OCI-M1 (cell line): ENCODE measurements around the gene SCRT2.

Source experiments
- DNase-seq: peaks from one replicate; lab custom pipeline; 2025; lab: John Stamatoyannopoulos, UW

SCRT2 gene

GRCh38 chr20:672963-673602, 2.5 kb downstream of the SCRT2 start:
- peak; percentile 68 for DNase-seq

- peak; percentile 99 for DNase-seq
Observed at GRCh38 chr20:671252-672030, 4.2 kb downstream of the SCRT2 start.

DNA sequence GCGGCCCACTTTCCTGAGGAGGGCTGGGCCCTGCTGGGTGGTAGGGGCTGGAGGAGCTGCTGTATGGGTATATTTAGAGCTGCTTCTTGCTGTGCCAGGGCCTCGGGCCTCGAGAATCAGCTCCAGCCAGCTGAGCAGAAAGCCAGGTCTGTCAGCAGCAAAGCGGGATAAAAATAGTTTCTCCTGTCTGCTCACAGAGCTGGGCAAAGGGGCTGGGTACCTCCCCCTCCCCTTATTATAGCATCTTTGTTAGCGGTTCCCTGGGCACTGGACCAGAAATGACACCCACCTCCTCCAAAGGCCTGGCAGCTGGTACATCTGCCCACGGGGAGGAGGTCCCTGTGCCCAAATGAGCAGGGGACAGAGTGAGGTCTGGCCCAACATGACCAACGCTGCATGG, 6.0 kb downstream of the SCRT2 start:
- no peak for DNase-seq

- no peak for DNase-seq
Observed at GRCh38 chr20:668638-669037, 7.0 kb downstream of the SCRT2 start.

- DNase-seq = no peak
Observed at GRCh38 chr20:668050-668449, 7.6 kb downstream of the SCRT2 start.

GRCh38 chr20:667351-668034, 8.1 kb downstream of the SCRT2 start:
- peak; percentile 79 for DNase-seq

GRCh38 chr20:666877-667276, 8.7 kb downstream of the SCRT2 start:
- no peak for DNase-seq

DNA sequence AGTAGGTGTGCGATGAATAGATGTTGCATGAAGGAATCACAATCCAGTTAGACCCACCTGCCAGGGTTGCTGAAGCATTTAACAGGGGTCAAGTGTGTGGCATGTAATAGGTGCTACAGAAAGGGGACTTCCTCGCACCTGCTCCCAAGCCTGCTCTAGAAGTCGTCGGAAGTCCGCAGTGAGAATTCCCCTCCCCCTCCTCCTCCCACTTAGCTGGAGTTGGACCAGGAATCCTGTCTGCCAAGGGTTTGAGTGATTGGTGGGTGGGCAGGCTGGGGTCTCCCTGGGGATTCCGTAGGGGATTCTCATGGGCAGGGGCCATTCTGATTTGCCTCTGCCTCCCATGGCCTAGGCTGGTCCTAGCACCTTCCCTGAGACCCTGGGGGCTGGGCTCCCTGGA, 10.3 kb downstream of the SCRT2 start:
- no peak for DNase-seq

- DNase-seq = no peak
Observed at GRCh38 chr20:664576-664975, 11.0 kb downstream of the SCRT2 start.

DNA sequence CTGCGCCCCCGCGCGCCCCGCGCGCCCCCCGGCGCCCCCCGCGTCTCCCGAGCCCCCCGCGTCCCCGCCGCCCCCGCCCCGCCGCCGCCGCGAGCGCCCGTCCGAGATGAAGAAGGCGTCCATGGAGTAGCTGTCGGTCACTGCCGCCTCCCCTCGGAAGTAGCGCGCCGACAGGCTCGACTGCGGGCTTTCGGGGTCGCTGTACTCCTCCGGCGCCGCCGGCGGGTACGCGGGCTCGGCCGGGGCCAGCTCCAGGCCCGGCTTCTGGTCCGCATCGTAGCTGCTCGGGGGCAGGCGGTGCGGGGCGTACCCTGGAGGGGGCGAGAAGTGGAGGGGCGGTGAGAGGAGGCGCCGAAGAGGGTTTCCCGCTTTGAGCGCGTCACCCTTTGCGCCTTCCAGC, 11.5 kb downstream of the SCRT2 start:
- no peak for DNase-seq

DNA sequence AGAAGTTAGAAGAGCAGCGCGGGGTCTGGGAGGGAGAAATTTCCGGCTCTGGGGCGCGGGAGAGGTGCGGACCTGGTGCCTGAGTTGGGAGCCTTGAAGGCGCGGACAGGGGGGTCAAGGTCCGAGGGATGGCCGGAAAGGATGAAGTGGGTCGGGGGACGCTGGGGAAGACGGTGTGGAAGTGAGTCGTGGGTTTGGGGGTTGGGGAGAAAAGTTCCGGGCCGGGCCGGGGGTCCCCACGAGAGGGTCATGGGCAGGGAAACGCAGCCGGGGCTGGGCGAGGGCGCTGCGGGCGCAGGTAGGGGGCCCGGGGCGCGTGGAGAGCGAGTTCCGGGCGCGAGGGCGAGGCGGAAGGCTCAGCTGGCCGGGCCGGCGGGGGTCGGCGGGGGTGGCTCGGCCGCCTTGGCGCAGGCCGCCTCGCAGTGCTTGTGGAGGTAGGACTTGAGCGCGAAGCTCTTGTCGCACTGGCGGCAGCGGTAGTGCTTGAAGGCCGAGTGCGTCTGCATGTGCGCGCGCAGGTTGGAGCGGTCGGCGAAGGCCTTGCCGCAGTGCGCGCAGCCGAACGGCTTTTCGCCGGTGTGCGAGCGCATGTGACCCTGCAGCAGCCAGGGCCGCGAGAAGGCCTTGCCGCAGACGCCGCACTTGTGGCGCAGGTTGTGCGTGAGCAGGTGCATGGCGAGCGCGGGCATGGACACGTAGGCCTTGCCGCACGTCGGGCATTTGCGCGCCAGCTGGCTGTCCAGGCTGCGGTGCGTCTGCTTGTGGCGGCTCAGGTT, 12.1 kb downstream of the SCRT2 start:
- no peak for DNase-seq

GRCh38 chr20:662277-663192, 13.1 kb downstream of the SCRT2 start:
- no peak for DNase-seq

- no peak for DNase-seq
Observed at GRCh38 chr20:661474-662270, 13.9 kb downstream of the SCRT2 start.

DNA sequence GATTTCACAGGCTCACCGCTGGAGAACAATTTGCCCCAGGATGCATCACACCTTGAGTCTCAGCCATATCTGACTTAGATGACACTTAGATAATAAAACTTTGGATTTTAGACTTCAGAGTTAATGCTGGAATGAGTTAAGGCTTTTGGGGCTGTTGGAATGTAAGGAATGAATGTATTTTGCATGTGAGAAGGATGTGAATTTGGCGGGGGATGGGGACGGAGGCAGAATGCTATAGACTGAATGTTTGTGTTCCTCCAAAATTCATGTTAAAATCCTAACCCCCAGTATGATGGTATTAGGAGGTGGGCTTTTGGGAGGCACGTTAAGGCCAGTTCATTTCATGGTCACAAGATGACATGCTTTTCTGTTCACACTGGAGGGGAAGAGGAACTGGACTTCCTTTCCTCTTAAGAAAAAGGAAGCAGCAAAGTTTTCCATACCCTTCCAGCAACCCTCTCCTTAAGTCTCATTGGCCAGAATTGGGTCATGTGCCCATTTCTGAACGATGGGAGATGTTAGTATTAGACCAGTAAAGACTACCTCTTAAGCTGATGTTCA, 16.8 kb downstream of the SCRT2 start:
- no peak for DNase-seq

GRCh38 chr20:658202-658601, 17.4 kb downstream of the SCRT2 start:
- no peak for DNase-seq

DNA sequence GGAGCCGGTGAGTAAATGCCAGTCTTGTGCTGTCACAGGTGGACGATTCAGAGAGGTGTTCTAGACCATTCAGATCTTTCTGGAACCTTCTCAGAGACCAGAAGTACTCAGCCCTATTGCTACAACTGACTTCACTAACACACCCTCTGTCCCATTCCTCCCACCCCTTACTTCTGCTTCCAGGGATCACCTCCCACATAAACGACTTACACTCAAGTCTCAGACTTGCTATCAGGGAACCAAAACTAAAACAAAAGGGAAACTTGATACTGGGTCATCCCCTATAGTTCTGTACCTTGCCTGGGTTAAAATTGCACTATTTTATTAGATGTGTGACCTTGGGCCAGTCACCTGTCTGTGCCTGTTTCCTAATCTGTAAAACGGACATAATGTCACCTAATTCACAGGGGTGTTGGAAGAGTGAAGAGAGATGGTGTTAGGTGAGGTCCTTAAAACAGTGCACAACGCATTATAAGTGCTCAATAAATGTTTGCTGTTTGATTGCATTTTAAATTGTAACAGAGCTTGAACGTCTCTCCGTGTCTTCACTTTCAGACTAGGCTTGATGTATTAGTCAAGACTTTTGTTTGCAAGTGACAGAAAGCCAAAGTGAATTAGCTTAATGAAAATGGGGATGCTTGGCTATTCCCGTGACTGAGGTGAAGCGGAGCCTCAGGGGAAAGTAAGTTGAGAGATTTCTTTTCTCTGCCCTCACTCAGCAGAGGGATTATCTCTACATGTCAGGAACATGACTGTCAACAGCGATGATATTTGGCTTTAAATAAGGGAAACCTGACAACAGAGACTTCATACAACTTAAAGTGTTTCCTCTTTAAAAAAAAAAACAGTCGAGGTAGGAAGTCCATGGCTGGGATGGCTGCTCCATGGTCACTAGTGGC, 19.6 kb downstream of the SCRT2 start:
- DNase-seq = peak; percentile 53

DNA sequence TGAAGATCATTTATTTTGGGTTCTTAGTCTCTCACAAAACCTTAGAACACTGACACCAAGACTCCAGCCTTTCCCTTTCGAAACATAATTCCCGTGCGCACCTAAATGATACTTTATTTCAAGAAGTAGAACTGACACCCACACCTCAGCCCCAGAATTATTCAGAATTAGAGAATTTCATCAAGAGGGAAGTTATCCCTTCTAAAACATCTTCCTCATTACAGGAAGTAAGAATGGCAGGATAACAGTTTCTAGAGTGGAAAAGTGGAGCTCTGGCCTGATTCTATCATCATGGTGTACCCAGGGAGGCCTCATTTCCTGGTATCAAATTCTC, 21.2 kb downstream of the SCRT2 start:
- DNase-seq = peak; percentile 46

DNA sequence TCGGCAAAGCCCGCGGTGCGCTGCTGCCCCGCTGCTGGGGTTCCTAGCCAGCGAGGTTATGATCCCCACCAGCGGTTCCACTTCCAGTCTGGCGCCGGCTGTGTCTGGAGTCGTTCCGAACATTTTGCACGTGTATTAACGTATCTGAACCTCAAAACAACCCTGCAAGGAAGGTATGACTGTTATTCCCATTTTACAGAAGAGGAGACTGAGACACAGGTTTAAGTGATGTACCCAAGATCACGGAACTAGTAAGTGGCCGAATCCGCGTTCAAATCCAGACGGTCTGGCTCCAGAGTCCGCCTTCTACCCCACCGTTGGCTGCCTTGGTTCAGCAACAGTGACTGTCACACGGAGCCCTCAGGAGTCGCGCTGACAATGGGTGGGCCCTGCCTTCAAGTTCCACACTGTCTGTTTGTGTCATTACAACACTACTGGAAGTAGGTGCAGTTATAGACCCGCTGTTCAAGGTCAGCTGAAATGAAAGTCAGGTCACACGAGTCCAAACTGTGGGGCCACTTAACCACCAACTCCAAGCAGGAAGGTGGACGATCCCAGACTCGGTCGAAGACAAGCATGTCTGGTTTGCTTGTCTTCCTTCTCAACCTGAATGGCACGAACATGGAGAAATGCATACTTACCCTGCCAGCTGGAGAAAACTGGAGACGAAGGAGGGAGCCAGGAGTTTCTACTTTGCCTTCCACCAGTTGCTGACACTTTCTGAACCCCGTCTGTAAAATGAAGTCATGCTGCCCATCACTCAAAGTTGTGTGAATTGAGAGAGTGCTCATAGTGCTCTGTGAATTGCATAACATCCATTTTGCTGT, 21.8 kb downstream of the SCRT2 start:
- DNase-seq = no peak
